ENCODE data around the gene HSPG2. TPM values are rescaled to one million over a fixed set of nuclear protein-coding genes. Genes with fewer than 3 reads are reported as not detected.
A peak's percentile ranks its signal among the peaks of the same experiment; 100 is the strongest.

The HSPG2 gene
- total RNA-seq, 1 donor from 2014 or later = 257 TPM

- Histone ChIP-seq H3K4me1 (peaks cover 90% of the 10 kb centered on the region), H3K27ac (replicated peaks) (peak overlapping the region; percentile 96), H3K27me3 (ENCODE audit: low read depth) (no peaks in the 10 kb centered on the region), H3K36me3 (no peaks in the 10 kb centered on the region), H3K9me3 (replicated peaks) (no peaks in the 10 kb centered on the region), H3K4me3 (no peak overlapping the region)
- intact Hi-C loops (cut with micrococcal nuclease) = no loop called here
- TF ChIP-seq CTCF (IDR thresholded peaks at IDR 0.05; ENCODE audit: borderline replicate concordance) = no peak
- DNase-seq = no peak
Observed at GRCh38 chr1:21942464-21942863, 5.4 kb upstream of the HSPG2 start.

- peaks cover 84% of the 10 kb centered on the region for H3K4me1 ChIP-seq
- peak overlapping the region; percentile 96 for H3K27ac ChIP-seq (replicated peaks)
- H3K36me3 ChIP-seq = no peaks in the 10 kb centered on the region
- H3K4me3 ChIP-seq = no peak overlapping the region
- H3K9me3 ChIP-seq (replicated peaks) = no peaks in the 10 kb centered on the region
- no peaks in the 10 kb centered on the region for H3K27me3 ChIP-seq (ENCODE audit: low read depth)
- no peak for TF ChIP-seq CTCF (IDR thresholded peaks at IDR 0.05; ENCODE audit: borderline replicate concordance)
- intact Hi-C loops (cut with micrococcal nuclease) = no loop called here
- DNase-seq = no peak
Observed at GRCh38 chr1:21941370-21941769, 4.3 kb upstream of the HSPG2 start.

GRCh38 chr1:21940492-21940891, 3.4 kb upstream of the HSPG2 start:
- no peak for TF ChIP-seq CTCF (IDR thresholded peaks at IDR 0.05; ENCODE audit: borderline replicate concordance)
- H3K4me3 ChIP-seq = no peak overlapping the region
- H3K27me3 ChIP-seq (ENCODE audit: low read depth) = no peaks in the 10 kb centered on the region
- H3K4me1 ChIP-seq = peaks cover 92% of the 10 kb centered on the region
- intact Hi-C loops (cut with micrococcal nuclease) = no loop called here
- DNase-seq = no peak
- no peaks in the 10 kb centered on the region for H3K9me3 ChIP-seq (replicated peaks)
- H3K36me3 ChIP-seq = no peaks in the 10 kb centered on the region
- H3K27ac ChIP-seq (replicated peaks) = peak overlapping the region; percentile 96

- no peak overlapping the region for H3K4me3 ChIP-seq
- H3K27ac ChIP-seq (replicated peaks) = peak overlapping the region; percentile 96
- H3K9me3 ChIP-seq (replicated peaks) = no peaks in the 10 kb centered on the region
- intact Hi-C loops (cut with micrococcal nuclease) = no loop called here
- no peaks in the 10 kb centered on the region for H3K27me3 ChIP-seq (ENCODE audit: low read depth)
- peak; percentile 89 for DNase-seq
- peaks cover 4% of the 10 kb centered on the region for H3K36me3 ChIP-seq
- TF ChIP-seq CTCF (IDR thresholded peaks at IDR 0.05; ENCODE audit: borderline replicate concordance) = peak; percentile 72
- H3K4me1 ChIP-seq = peaks cover 94% of the 10 kb centered on the region
Observed at GRCh38 chr1:21939650-21940374, 2.7 kb upstream of the HSPG2 start.

- Histone ChIP-seq H3K4me3 (peak overlapping the region; percentile 13), H3K27me3 (ENCODE audit: low read depth) (no peaks in the 10 kb centered on the region), H3K27ac (replicated peaks) (peak overlapping the region; percentile 96), H3K36me3 (peaks cover 4% of the 10 kb centered on the region), H3K9me3 (replicated peaks) (no peaks in the 10 kb centered on the region), H3K4me1 (peaks cover 94% of the 10 kb centered on the region)
- TF ChIP-seq CTCF (IDR thresholded peaks at IDR 0.05; ENCODE audit: borderline replicate concordance) = no peak
- intact Hi-C loops (cut with micrococcal nuclease) = no loop called here
- DNase-seq = no peak
Observed at GRCh38 chr1:21938732-21939538, 1.8 kb upstream of the HSPG2 start.

Data from left ventricle myocardium inferior (tissue), 1 donor.